Smooth muscle cell (in vitro differentiated cells): Measurements from ENCODE around the gene KLHL8. TPM values are rescaled to one million over a fixed set of nuclear protein-coding genes. Genes with fewer than 3 reads are reported as not detected.

Experiments
- DNase-seq: peaks from one replicate; lab custom pipeline; 2025; ENCODE audit not compliant: unreplicated experiment; lab: John Stamatoyannopoulos, UW
- H2AFZ ChIP-seq: fragments of 200-600 bp; sonication (generic); 2 replicates; pipeline ENCODE4 v1.6.0; 2016; ENCODE audit warnings: antibody characterized with exemption, low read depth, mild to moderate bottlenecking
- H3F3A ChIP-seq: fragments of 200-600 bp; sonication (generic); 2 replicates; pipeline ENCODE4 v1.6.0; 2017; ENCODE audit warnings: antibody characterized with exemption, low read depth
- H3K27ac ChIP-seq: fragments of 200-600 bp; sonication (generic); 2 replicates; pipeline ENCODE4 v1.5.1; 2016; ENCODE audit warnings: low read depth, mild to moderate bottlenecking
- H3K27me3 ChIP-seq: fragments of 200-600 bp; sonication (generic); 2 replicates; pipeline ENCODE4 v1.6.1; 2016; ENCODE audit warnings: low read depth, mild to moderate bottlenecking
- H3K36me3 ChIP-seq: fragments of 200-600 bp; sonication (generic); 2 replicates; pipeline ENCODE4 v1.5.1; 2016; ENCODE audit warnings: low read depth
- H3K4me1 ChIP-seq: fragments of 200-600 bp; sonication (generic); 2 replicates; pipeline ENCODE4 v1.5.1; 2016; ENCODE audit warnings: low read depth
- H3K4me2 ChIP-seq: fragments of 200-600 bp; sonication (generic); 2 replicates; pipeline ENCODE4 v1.6.0; 2016; ENCODE audit warnings: mild to moderate bottlenecking
- H3K4me3 ChIP-seq: fragments of 200-600 bp; sonication (generic); 2 replicates; pipeline ENCODE4 v1.5.1; 2016; ENCODE audit warnings: mild to moderate bottlenecking
- H3K79me2 ChIP-seq: fragments of 200-600 bp; sonication (generic); 2 replicates; pipeline ENCODE4 v1.6.0; 2016; ENCODE audit warnings: low read depth, mild to moderate bottlenecking
- H3K9ac ChIP-seq: fragments of 200-600 bp; sonication (generic); 2 replicates; pipeline ENCODE4 v1.6.0; 2016; ENCODE audit warnings: low read depth
- H3K9me3 ChIP-seq: fragments of 200-600 bp; sonication (generic); replicated peaks from 2 replicates; pipeline ENCODE4 v1.5.1; 2016; ENCODE audit warnings: low read depth
- H4K20me1 ChIP-seq: fragments of 200-600 bp; sonication (generic); 2 replicates; pipeline ENCODE4 v1.6.0; 2016; ENCODE audit warnings: low read depth
- WGBS: methylation state at CpG from one replicate; pipeline ENCODE4 v1.1.7; 2016; ENCODE audit warnings: low lambda C conversion rate; 5-methylcytosine and 5-hydroxymethylcytosine counted together
- polyA plus RNA-seq: library from polyadenylated mRNA; unstranded; fragments of >200 nt; fragmentation: Nextera tagmentation; extraction: Ambion mirVana; gene quantifications from 2 replicates; pipeline ENCODE4 v1.2.1, GENCODE V29; 2016
- total RNA-seq: library from RNA; depleted of rRNA; stranded (reverse); fragments of >200 nt; gene quantifications from 2 replicates; pipeline ENCODE4 v1.2.3, GENCODE V29; 2014
- TF ChIP-seq, protein P1 (sequence below): fragments of 200-600 bp; sonication (generic); IDR thresholded peaks from 2 replicates; pipeline ENCODE4 v1.5.1; 2017; ENCODE audit warnings: borderline replicate concordance, mild to moderate bottlenecking, antibody characterized with exemption; ENCODE audit not compliant: insufficient read depth, poor library complexity, severe bottlenecking

KLHL8 gene
- total and polyA plus RNA-seq, 2 experiments from 2014 or later, result 6.3 to 8.8 TPM

DNA sequence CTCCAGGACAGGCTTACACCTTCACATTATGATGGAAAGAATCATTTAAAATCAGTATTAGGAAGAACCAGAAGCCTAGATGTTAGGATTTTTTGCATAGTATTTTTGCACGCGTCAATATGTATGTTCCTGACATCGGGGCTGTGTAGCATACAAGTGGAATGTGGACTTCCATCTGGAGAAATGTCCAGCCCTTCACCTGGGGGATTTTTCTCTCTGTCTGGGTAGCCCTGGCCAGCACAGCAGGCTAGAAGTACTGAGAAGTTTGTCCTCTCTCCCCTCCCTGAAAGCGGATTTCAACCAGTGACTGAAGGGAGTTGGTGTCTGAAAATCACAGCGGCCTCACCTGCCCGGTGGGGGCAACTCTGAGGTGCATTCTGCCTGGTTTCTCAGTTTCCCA, 10.4 kb upstream of the KLHL8 start:
- WGBS, result 85% methylated on average over 6 of the region's 6 CpGs
- TF ChIP-seq, protein P1, sequence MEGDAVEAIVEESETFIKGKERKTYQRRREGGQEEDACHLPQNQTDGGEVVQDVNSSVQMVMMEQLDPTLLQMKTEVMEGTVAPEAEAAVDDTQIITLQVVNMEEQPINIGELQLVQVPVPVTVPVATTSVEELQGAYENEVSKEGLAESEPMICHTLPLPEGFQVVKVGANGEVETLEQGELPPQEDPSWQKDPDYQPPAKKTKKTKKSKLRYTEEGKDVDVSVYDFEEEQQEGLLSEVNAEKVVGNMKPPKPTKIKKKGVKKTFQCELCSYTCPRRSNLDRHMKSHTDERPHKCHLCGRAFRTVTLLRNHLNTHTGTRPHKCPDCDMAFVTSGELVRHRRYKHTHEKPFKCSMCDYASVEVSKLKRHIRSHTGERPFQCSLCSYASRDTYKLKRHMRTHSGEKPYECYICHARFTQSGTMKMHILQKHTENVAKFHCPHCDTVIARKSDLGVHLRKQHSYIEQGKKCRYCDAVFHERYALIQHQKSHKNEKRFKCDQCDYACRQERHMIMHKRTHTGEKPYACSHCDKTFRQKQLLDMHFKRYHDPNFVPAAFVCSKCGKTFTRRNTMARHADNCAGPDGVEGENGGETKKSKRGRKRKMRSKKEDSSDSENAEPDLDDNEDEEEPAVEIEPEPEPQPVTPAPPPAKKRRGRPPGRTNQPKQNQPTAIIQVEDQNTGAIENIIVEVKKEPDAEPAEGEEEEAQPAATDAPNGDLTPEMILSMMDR, result no peak

DNA sequence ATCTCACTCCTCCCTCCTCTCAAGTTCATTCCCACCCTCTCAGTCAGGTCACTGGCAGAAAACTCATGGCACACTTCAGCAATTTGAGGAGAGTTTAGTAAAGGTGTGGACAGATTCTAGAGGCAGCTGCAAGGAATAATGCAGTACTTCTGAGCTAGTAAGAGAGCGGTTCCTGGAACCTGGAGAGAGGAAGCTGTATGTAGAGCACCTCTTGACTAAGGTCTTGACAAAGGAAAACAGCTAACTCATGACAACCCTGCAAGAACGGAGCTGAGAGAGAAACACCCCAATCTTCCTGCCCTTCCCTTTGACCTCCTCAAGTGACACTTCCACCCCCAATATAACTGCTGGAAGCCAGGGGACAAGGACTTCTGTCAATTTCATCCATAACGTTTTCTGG, 9.6 kb upstream of the KLHL8 start:
- Histone ChIP-seq H3F3A (no peaks in the 10 kb centered on the region), H3K27me3 (peaks cover 12% of the 10 kb centered on the region), H2AFZ (no peak overlapping the region), H3K79me2 (no peaks in the 10 kb centered on the region), H3K9me3 (no peaks in the 10 kb centered on the region), H3K4me2 (no peak overlapping the region), H3K36me3 (no peaks in the 10 kb centered on the region), H3K9ac (no peak overlapping the region), H3K27ac (no peak overlapping the region), H3K4me1 (no peaks in the 10 kb centered on the region), H3K4me3 (no peak overlapping the region), H4K20me1 (no peaks in the 10 kb centered on the region)
- WGBS, result 83% methylated on average over 3 of the region's 3 CpGs
- TF ChIP-seq, protein P1, result no peak
- no peak for DNase-seq

More for the DNA sequence above, 10.4 kb upstream of the KLHL8 start:
- Histone ChIP-seq H3K27me3 (peaks cover 12% of the 10 kb centered on the region), H3K9ac (no peak overlapping the region), H4K20me1 (no peaks in the 10 kb centered on the region), H3K36me3 (no peaks in the 10 kb centered on the region), H3K27ac (no peak overlapping the region), H3F3A (no peaks in the 10 kb centered on the region), H3K79me2 (no peaks in the 10 kb centered on the region), H3K4me1 (no peaks in the 10 kb centered on the region), H3K4me2 (no peak overlapping the region), H3K9me3 (no peaks in the 10 kb centered on the region), H3K4me3 (no peak overlapping the region), H2AFZ (no peak overlapping the region)
- DNase-seq, result no peak

DNA sequence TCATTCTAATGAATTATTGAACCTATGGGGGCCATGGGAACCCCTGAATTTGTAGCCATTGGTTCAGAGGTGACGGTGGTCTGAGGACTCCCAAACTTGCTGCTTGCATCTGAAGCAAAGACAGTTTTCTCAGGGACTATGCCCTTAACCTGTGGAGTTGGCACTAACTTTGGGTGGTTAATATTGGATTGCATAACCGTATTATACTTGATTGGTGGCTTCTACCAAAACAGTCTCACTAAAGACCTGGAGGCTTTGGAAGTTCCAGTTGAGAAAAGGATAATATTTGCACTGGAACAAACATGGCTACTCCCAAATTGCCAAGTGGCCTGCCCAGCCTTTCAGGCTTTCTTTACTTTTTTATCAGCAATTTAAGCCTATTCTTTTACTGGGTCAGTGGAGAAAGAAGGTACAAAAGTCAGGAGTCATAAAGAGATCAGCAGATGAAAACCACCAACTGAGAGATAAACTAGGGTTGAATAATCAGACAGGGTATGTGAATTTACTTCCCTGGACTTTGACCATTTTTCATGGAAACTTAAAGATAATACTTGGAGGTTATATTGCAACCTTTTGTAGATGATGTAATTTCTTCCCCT, 7.9 kb upstream of the KLHL8 start:
- no peaks in the 10 kb centered on the region for H3K36me3 ChIP-seq
- H3F3A ChIP-seq, result peaks cover 2% of the 10 kb centered on the region
- no peak overlapping the region for H2AFZ ChIP-seq
- no peak for DNase-seq
- H3K4me2 ChIP-seq, result no peak overlapping the region
- H4K20me1 ChIP-seq, result no peaks in the 10 kb centered on the region
- no peaks in the 10 kb centered on the region for H3K4me1 ChIP-seq
- WGBS, result 88% methylated on average over 2 of the region's 2 CpGs
- no peak overlapping the region for H3K27ac ChIP-seq
- no peak overlapping the region for H3K4me3 ChIP-seq
- H3K9ac ChIP-seq, result no peak overlapping the region
- no peaks in the 10 kb centered on the region for H3K9me3 ChIP-seq
- TF ChIP-seq, protein P1, result no peak
- no peaks in the 10 kb centered on the region for H3K79me2 ChIP-seq
- peaks cover 12% of the 10 kb centered on the region for H3K27me3 ChIP-seq

DNA sequence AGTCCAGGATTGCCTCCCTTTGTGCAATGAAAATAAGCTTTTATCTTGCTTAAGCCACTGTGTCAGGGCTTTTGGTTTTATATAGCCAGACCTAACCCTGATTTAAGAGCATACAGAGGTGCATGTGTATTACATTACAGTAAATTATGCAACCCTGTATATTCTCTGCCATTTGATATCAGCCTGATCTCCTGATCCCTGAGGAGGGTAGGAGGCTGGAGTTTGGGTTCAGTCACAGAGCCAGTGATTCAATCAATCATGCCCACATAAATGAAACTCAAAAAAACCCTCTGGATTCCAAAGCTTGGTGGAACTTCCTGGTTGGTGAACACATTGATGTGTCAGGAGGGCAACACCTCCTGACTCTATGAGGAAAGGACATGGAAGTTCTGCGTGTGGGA, 7.3 kb upstream of the KLHL8 start:
- no peak for DNase-seq
- no peaks in the 10 kb centered on the region for H3K4me1 ChIP-seq
- H2AFZ ChIP-seq, result no peak overlapping the region
- no peaks in the 10 kb centered on the region for H3K36me3 ChIP-seq
- no peak overlapping the region for H3K9ac ChIP-seq
- H3K4me2 ChIP-seq, result no peak overlapping the region
- H3K79me2 ChIP-seq, result no peaks in the 10 kb centered on the region
- peaks cover 3% of the 10 kb centered on the region for H3F3A ChIP-seq
- no peaks in the 10 kb centered on the region for H4K20me1 ChIP-seq
- no peak overlapping the region for H3K4me3 ChIP-seq
- WGBS, result 95% methylated on average over 1 of the region's 1 CpG
- no peak overlapping the region for H3K27ac ChIP-seq
- H3K27me3 ChIP-seq, result peaks cover 12% of the 10 kb centered on the region
- H3K9me3 ChIP-seq, result no peaks in the 10 kb centered on the region
- TF ChIP-seq, protein P1, result no peak
